NCI-H526 (cell line): ENCODE data around the gene GMIP.

Experiments
- DNase-seq, 2 experiments: peaks; one replicate each; lab custom pipeline; 2025; lab: John Stamatoyannopoulos, UW

GMIP gene

GRCh38 chr19:19657397-19657783, 13.9 kb upstream of the GMIP start:
- DNase-seq = no peak

- no peak for DNase-seq
These were observed 13.3 kb upstream of the GMIP start for GRCh38 chr19:19656451-19657396.

- no peak for DNase-seq
These were observed 12.3 kb upstream of the GMIP start for GRCh38 chr19:19655641-19656343.

- no peak for DNase-seq
These were observed 11.7 kb upstream of the GMIP start for GRCh38 chr19:19655051-19655594.

- no peak for DNase-seq
These were observed 11.0 kb upstream of the GMIP start for GRCh38 chr19:19654441-19654840.

GRCh38 chr19:19653597-19654147, 10.2 kb upstream of the GMIP start:
- DNase-seq = no peak

- no peak for DNase-seq
These were observed 9.2 kb upstream of the GMIP start for GRCh38 chr19:19652482-19653295.

GRCh38 chr19:19651076-19651475, 7.6 kb upstream of the GMIP start:
- DNase-seq = no peak

GRCh38 chr19:19650331-19650730, 6.9 kb upstream of the GMIP start:
- no peak for DNase-seq

GRCh38 chr19:19649580-19649995, 6.1 kb upstream of the GMIP start:
- DNase-seq = no peak

- DNase-seq = no peak
These were observed 5.7 kb upstream of the GMIP start for GRCh38 chr19:19649155-19649554.

GRCh38 chr19:19647037-19647835, 3.8 kb upstream of the GMIP start:
- no peak for DNase-seq

- DNase-seq = no peak
These were observed 1.9 kb upstream of the GMIP start for GRCh38 chr19:19645233-19645870.

GRCh38 chr19:19644054-19644388, 564 bp upstream of the GMIP start:
- no peak for DNase-seq

- peak in 1 of 2 experiments; percentile 27 for DNase-seq
These were observed 825 bp downstream of the GMIP start for GRCh38 chr19:19642506-19643157.

- no peak for DNase-seq
These were observed 5.8 kb downstream of the GMIP start for GRCh38 chr19:19637523-19638251.

GRCh38 chr19:19637186-19637522, 6.3 kb downstream of the GMIP start:
- DNase-seq = no peak

GRCh38 chr19:19636573-19637185, 6.8 kb downstream of the GMIP start:
- DNase-seq = no peak

- DNase-seq = no peak
These were observed 8.1 kb downstream of the GMIP start for GRCh38 chr19:19635313-19635702.
